Erythroblast (primary cell): ENCODE results near the gene KMT2E.

Source experiments
- GATA1 ChIP-seq: IDR thresholded peaks from 2 replicates; pipeline ENCODE4 v1.6.1; 2011; ENCODE audit warnings: low read depth, mild to moderate bottlenecking, control low read depth, low read length, moderate library complexity
- POLR2A ChIP-seq: IDR thresholded peaks from 2 replicates; pipeline ENCODE4 v1.6.1; 2011; ENCODE audit warnings: mild to moderate bottlenecking, low read length

- no peak for TF ChIP-seq POLR2A
- TF ChIP-seq GATA1 = no peak
These were observed 85.0 kb downstream of the KMT2E start for GRCh38 chr7:105098863-105099515.
